Activated CD8-positive, alpha-beta memory T cell treated with anti-CD3 and anti-CD28 coated beads, Interleukin-2, amount 50 U/mL, for 24 hours (primary cell): Measurements from ENCODE around the gene CREBRF.
"Not testable (repeated sequence)": the region's sequence is repeated elsewhere in the genome, so short reads cannot be mapped to it uniquely, and the experiment has no call there.

ENCODE experiments used
- DNase-seq: peaks from one replicate; pipeline ENCODE4 v3.0.0-alpha.2; 2020; ENCODE audit errors: extremely low read depth

CREBRF gene

GRCh38 chr5:173078878-173079277 lies 22.7 kb downstream of the CREBRF start:
- no peak for DNase-seq

- no peak for DNase-seq
Observed at GRCh38 chr5:173089581-173089980, 33.4 kb downstream of the CREBRF start.

GRCh38 chr5:173090639-173091038 lies 34.5 kb downstream of the CREBRF start:
- no peak for DNase-seq

GRCh38 chr5:173091981-173092380 lies 35.8 kb downstream of the CREBRF start:
- no peak for DNase-seq

- no peak for DNase-seq
Observed at GRCh38 chr5:173093606-173094005, 37.5 kb downstream of the CREBRF start.

GRCh38 chr5:173094012-173094661 lies 38.0 kb downstream of the CREBRF start:
- no peak for DNase-seq

- no peak for DNase-seq
Observed at GRCh38 chr5:173098787-173099186, 42.6 kb downstream of the CREBRF start.

GRCh38 chr5:173099461-173099860 lies 43.3 kb downstream of the CREBRF start:
- no peak for DNase-seq

GRCh38 chr5:173101245-173101644 lies 45.1 kb downstream of the CREBRF start:
- DNase-seq: no peak

GRCh38 chr5:173103411-173103810 lies 47.3 kb downstream of the CREBRF start:
- no peak for DNase-seq

GRCh38 chr5:173108914-173109313 lies 52.8 kb downstream of the CREBRF start:
- DNase-seq: no peak

- DNase-seq: no peak
Observed at GRCh38 chr5:173114536-173114935, 58.4 kb downstream of the CREBRF start.

GRCh38 chr5:173119719-173120118 lies 63.6 kb downstream of the CREBRF start:
- DNase-seq: no peak

- no peak for DNase-seq
Observed at GRCh38 chr5:173123416-173123815, 67.3 kb downstream of the CREBRF start.

GRCh38 chr5:173132166-173132565 lies 76.0 kb downstream of the CREBRF start:
- DNase-seq: not testable (repeated sequence)

GRCh38 chr5:173138707-173139106 lies 82.6 kb downstream of the CREBRF start:
- no peak for DNase-seq

GRCh38 chr5:173139631-173140030 lies 83.5 kb downstream of the CREBRF start:
- DNase-seq: no peak

GRCh38 chr5:173140769-173141168 lies 84.6 kb downstream of the CREBRF start:
- no peak for DNase-seq

- no peak for DNase-seq
Observed at GRCh38 chr5:173143567-173143966, 87.4 kb downstream of the CREBRF start.

GRCh38 chr5:173144200-173145176 lies 88.3 kb downstream of the CREBRF start, which contains the start of gene BNIP1:
Gene BNIP1, plus strand, starts transcription at chr5:173144531. Its CDS starts 15 bp downstream, at chr5:173144546.
- peak; percentile 88 for DNase-seq

GRCh38 chr5:173148354-173148753 lies 92.2 kb downstream of the CREBRF start:
- no peak for DNase-seq

- no peak for DNase-seq
Observed at GRCh38 chr5:173152547-173152946, 96.4 kb downstream of the CREBRF start.

- no peak for DNase-seq
Observed at GRCh38 chr5:173153842-173154241, 97.7 kb downstream of the CREBRF start.
